Stimulated activated CD8-positive, alpha-beta memory T cell treated with anti-CD3 and anti-CD28 coated beads, Interleukin-15, amount 100 ng/mL, for 48 hours (primary cell): ENCODE results near the gene MADD.
"Not testable (repeated sequence)": the region's sequence is repeated elsewhere in the genome, so short reads cannot be mapped to it uniquely, and the experiment has no call there.

Experiments used
- DNase-seq, 2 donors: peaks; one replicate each; pipeline ENCODE4 v3.0.0-alpha.2; 2020; ENCODE audit warnings: low read depth in 2 of 2

Gene MADD

GRCh38 chr11:47318166-47318565, 48.2 kb downstream of the MADD start:
- DNase-seq, result no peak

DNA sequence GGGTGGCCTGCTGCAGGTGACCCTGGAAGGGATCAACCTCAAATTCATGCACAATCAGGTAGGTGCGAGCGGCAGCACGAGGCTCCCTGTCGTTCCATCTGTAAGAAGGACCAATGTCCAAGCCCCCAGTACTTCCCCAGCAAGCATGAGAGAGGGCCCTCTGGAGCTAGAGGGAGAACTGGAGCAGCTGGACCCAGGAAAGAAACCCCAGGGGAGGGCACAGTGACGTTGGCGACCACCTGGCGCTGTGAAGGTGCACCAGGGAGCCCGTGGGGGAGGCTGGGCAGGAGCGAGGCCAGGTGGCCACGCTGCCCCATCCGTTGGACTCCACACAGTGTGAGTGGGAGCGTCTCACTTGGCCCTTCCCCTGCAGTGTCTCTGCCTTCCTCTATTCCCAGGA, 54.6 kb downstream of the MADD start:
- no peak for DNase-seq

DNA sequence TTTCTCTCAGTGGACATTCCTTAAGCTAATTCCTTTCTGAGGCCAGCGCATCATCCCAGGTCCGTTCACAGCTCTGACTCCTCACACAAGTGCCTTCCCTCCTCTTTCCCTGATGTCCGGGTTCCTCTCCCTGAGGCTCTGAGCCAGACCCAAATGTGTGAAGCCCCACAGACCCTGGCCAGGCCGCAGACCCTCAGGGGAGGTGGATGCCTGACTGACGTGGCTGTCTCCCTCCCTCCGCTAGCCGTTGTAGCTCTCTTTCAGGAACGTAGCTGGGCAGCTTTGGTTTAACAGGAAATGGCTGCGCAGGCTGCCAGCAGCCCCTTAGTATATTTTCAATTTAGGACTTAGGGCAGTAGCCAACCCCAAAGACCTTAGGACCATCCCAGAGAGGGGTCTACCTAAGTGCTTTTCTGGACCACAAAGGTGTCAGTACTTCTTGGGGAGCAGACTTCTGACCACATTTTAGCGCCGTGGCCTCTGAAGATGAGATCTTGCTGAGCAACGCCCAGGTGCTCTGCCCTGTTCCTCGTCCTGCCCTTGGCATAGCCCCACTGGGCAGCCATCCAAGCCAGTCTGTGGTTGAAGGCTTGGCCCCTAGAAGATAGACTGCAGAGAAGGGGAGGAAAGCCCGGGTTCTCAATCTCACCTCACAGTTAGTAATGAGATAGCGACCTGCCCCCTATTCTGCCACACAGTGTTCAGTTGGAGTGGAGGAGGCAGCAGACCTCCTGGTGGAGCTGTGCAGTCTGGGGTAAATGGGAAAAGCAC, 55.5 kb downstream of the MADD start:
- no peak for DNase-seq

DNA sequence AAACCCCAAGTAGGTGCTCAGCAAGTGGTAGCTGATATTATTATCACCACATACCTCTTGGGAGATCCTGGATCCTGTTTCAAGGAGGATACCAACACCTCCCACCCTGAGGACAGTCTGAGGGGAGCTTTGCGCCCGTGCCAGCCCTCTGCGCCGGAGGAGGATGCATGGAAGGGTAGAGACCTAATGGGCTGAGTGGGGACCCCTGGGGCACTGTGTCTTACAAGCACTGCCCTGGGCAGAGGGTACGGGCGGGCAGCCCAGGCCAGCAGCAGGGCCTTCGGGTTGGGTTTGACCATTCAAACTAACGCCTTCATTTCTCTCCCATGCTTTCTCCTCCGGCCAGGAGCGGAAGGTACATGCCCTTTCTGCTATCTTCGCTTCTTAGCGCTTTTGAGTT, 56.3 kb downstream of the MADD start:
- DNase-seq, result no peak

- DNase-seq, result no peak
Measured at GRCh38 chr11:47327025-47327424, 57.1 kb downstream of the MADD start.

DNA sequence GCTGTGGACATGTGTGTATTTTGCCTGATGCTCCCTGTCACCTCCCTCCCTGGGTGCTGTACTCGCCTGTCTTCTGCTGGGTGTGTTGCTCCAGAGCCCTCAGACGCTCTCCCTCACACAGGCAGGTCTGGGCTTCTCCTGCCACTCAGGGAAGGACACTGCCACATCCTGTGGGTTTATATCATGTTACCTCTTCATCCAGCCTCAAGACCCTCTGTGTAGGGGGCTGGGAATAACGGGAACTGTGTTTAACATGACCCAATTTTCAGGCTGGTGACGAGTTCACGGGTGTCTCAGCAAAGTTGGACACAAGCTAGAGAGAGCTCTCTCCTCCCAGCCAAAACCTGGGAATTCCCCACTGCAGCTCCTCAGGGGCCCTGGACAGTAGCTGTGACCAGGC, 58.0 kb downstream of the MADD start:
- DNase-seq, result no peak

- DNase-seq, result no peak
Measured at GRCh38 chr11:47328449-47329390, 58.8 kb downstream of the MADD start.

- DNase-seq, result no peak
Measured at GRCh38 chr11:47329431-47329986, 59.6 kb downstream of the MADD start.

DNA sequence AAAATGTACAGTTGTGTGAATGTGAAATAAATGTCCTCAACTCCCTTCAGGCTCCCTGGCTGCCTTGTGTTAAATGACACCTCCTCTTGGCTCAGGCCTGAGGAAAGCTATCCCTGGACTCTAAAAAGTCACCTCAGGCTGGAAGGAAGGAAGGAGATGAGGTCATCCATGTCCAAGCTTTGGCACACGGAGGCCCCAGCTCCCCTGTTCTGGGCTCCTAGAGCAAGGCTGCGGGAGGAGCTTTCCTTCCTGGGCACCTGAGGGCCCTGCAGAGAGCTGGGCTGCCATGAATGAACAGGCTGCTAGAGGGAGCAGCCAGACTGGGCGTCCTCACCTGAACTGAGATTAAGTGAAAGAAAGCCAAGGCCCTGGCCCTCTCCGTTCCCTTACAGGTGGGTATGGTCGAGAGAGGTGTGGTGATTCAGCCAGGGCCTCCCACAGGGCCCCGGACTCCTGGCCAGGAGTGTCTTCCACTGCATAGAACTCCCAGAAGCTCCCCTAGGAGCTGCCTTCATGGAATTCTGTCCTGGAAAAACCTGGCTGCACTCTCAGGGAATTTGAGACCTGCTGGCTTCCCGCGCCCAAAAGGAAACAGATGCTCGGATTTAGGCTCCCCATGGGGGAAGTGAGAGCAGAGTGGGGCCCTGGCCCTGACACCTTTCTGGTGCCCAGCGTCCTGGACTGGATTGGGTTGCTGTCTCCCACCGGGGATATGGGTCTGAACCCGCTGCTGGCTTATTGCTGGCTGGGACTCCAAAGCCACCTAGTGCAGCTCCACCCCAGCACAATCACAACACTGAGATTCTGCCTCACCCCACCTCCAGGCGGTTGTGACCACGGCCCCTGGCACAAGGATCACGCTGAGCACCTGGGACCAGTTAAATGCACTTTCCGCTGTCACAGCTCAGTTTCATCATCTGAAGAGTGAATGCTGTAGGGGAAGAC, 60.3 kb downstream of the MADD start:
- no peak for DNase-seq

DNA sequence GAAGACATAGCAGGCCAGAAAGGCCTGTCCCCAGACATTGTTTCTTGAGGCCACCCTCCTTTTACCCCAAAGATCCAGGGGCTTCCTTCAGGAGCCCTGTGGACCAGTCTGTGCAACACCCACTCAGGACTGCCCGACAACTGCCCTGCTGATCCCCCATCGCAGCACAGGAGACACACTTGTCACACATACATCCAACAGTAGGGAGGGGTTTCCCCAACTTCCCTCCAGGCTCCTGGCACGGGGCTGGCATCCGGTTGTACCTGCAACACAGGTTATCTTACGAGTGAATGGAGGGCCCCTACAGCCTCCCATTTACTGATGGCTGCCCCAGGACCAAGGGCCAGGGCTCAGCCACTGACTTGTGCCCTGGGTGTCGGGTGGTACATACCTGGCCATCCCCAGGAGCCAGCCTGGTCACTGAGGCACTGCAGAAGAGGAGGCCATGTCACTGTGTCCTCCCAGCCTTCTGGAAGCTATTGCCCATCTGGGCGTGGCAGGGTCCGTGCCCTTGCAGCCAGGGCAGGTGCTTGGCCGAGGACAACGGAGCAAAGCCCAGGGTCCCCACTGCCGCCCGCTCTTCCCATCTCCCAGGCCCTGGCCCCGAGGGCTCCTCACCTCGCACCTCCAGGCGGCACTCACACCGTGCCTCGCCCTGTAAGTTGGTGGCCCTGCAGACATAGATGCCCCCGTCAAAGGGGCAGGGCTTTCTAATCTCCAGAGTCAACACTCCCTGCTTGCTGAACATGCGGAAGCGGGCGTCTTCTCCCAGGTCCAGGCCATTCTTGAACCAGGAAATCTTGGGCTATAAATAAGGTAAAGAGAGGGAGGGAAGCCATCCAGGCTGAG, 61.7 kb downstream of the MADD start:
- no peak for DNase-seq

- DNase-seq, result no peak
Measured at GRCh38 chr11:47332303-47332711, 62.4 kb downstream of the MADD start.

DNA sequence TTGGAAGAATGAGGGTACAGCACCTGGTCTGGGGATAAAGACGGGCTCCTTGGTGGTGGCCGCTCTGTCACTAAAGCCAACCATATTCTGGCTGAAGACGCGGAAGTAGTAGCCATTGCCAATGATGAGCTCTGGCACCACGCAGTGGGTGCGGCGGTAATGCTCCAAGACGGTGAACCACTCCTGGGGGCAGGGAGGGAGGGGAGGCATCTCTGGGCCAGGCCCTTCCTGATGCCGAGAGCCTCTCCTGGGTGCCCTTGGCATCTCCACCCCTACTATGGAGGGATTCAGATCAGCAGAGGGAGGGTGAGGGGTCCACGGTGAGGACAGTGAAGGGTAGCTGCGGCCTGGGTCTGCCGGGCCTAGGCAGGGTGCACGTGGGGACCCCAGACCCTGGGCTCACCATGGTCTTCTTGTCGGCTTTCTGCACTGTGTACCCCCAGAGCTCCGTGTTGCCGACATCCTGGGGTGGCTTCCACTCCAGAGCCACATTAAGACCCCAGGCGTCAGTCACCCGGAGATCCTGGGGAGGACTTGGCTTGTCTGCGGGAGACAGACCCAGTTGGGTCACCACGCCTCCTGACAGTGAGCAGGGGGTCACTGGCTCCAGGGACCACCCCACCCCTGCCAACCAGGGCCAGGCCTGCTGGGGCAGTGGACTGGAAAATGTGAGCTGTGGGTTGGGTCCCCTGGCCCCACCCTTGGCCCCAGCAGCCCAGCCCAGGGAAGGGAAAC, 63.0 kb downstream of the MADD start:
- no peak for DNase-seq

DNA sequence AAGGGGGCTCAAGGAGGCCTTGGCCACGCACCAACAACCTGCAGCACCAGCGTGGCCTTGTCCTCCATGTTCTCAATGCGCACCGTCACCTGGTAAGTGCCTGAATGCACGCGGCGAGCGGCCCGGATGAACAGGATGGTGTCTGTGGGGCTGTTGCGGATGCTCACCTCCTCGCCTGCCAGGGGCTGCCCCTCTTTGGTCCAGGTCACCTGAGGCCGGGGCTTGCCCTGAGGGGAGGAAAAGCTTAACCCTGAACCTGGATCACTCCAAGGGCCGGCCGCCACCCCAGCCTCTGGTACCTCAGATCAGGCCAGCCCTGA, 63.6 kb downstream of the MADD start:
- no peak for DNase-seq

GRCh38 chr11:47333886-47334443, 64.0 kb downstream of the MADD start:
- no peak for DNase-seq

- not testable (repeated sequence) for DNase-seq
Measured at GRCh38 chr11:47334699-47335411, 64.9 kb downstream of the MADD start.

DNA sequence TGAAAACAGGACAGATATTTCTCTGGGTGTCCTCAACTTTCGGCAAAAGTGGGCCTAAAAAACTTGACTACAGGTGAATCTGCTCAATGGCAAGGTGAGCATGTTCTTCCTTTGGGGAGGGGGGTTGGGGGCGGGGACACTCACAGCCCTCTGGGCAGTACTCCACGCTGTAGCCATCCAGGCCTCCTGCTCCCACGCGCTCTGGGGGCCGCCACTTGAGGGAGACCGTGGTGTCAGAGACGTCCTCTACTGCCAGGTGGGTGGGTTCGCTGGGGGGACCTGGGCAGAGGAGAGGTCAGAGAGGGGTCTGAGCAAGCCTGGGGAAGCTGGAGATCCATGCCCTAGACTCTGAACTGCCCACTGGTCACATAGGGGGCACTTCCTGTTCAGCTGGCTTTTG, 65.8 kb downstream of the MADD start:
- no peak for DNase-seq

DNA sequence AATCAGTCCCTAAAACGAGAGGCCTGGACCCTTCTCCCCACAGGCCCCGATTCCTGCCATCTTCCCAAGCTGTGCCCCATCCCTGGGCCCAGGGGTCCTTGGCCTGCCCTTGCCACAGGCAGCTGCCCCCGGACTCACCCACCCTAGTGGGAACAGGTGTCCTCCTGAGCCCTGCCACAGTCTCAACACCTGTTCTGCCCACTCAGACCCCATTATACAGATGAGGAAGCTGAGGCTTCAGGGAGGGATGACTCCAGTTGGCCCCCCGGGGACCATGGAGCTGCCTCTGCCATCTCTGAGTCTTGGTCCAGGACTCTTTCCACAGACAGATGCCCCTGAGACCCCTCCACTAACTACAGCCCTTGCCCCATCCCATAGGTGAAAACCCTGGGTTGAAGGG, 66.7 kb downstream of the MADD start:
- DNase-seq, result no peak

GRCh38 chr11:47337229-47337924, 67.4 kb downstream of the MADD start:
- no peak for DNase-seq
